Measurements from ENCODE around the gene PRKAR2B. TPM values are rescaled to one million over a fixed set of nuclear protein-coding genes. Genes with fewer than 3 reads are reported as not detected.

Gene PRKAR2B
- total RNA-seq, 1 donor from 2014 or later, result 20.3 TPM

GRCh38 chr7:107203607-107204006, 159.1 kb downstream of the PRKAR2B start:
- DNase-seq (ENCODE audit: low spot score, unreplicated experiment), result no peak
- no peaks in the 10 kb centered on the region for H3K9me3 Mint-ChIP-seq (ENCODE audit: low read depth)
- no peaks in the 10 kb centered on the region for H3K27me3 Mint-ChIP-seq
- peaks cover 15% of the 10 kb centered on the region for H3K36me3 Mint-ChIP-seq (ENCODE audit: insufficient read depth)
- no peak for TF ChIP-seq CTCF (IDR thresholded peaks at IDR 0.05; ENCODE audit: unreplicated experiment)
- H3K4me1 Mint-ChIP-seq (ENCODE audit: low read depth), result peaks cover 8% of the 10 kb centered on the region
- H3K4me3 Mint-ChIP-seq (ENCODE audit: low read depth), result no peak overlapping the region
- no peak overlapping the region for H3K27ac Mint-ChIP-seq

GRCh38 chr7:107206136-107206535, 161.6 kb downstream of the PRKAR2B start:
- no peaks in the 10 kb centered on the region for H3K4me1 Mint-ChIP-seq (ENCODE audit: low read depth)
- no peak overlapping the region for H3K4me3 Mint-ChIP-seq (ENCODE audit: low read depth)
- H3K9me3 Mint-ChIP-seq (ENCODE audit: low read depth), result no peaks in the 10 kb centered on the region
- DNase-seq (ENCODE audit: low spot score, unreplicated experiment), result no peak
- no peak for TF ChIP-seq CTCF (IDR thresholded peaks at IDR 0.05; ENCODE audit: unreplicated experiment)
- H3K27ac Mint-ChIP-seq, result no peak overlapping the region
- peaks cover 18% of the 10 kb centered on the region for H3K36me3 Mint-ChIP-seq (ENCODE audit: insufficient read depth)
- no peaks in the 10 kb centered on the region for H3K27me3 Mint-ChIP-seq

- Mint-ChIP-seq H3K9me3 (ENCODE audit: low read depth) (no peaks in the 10 kb centered on the region), H3K27ac (no peak overlapping the region), H3K4me1 (ENCODE audit: low read depth) (no peaks in the 10 kb centered on the region), H3K4me3 (ENCODE audit: low read depth) (no peak overlapping the region), H3K36me3 (ENCODE audit: insufficient read depth) (peaks cover 16% of the 10 kb centered on the region), H3K27me3 (no peaks in the 10 kb centered on the region)
- DNase-seq (ENCODE audit: low spot score, unreplicated experiment), result no peak
- no peak for TF ChIP-seq CTCF (IDR thresholded peaks at IDR 0.05; ENCODE audit: unreplicated experiment)
These were observed 162.2 kb downstream of the PRKAR2B start for GRCh38 chr7:107206706-107207105.

GRCh38 chr7:107207459-107207858, 163.0 kb downstream of the PRKAR2B start:
- peaks cover 16% of the 10 kb centered on the region for H3K36me3 Mint-ChIP-seq (ENCODE audit: insufficient read depth)
- H3K4me3 Mint-ChIP-seq (ENCODE audit: low read depth), result no peak overlapping the region
- no peaks in the 10 kb centered on the region for H3K4me1 Mint-ChIP-seq (ENCODE audit: low read depth)
- H3K27me3 Mint-ChIP-seq, result no peaks in the 10 kb centered on the region
- H3K27ac Mint-ChIP-seq, result no peak overlapping the region
- no peak for TF ChIP-seq CTCF (IDR thresholded peaks at IDR 0.05; ENCODE audit: unreplicated experiment)
- DNase-seq (ENCODE audit: low spot score, unreplicated experiment), result no peak
- no peaks in the 10 kb centered on the region for H3K9me3 Mint-ChIP-seq (ENCODE audit: low read depth)

GRCh38 chr7:107208024-107208521, 163.6 kb downstream of the PRKAR2B start:
- Mint-ChIP-seq H3K4me3 (ENCODE audit: low read depth) (no peak overlapping the region), H3K27me3 (no peaks in the 10 kb centered on the region), H3K36me3 (ENCODE audit: insufficient read depth) (peaks cover 16% of the 10 kb centered on the region), H3K9me3 (ENCODE audit: low read depth) (no peaks in the 10 kb centered on the region), H3K4me1 (ENCODE audit: low read depth) (no peaks in the 10 kb centered on the region), H3K27ac (no peak overlapping the region)
- no peak for TF ChIP-seq CTCF (IDR thresholded peaks at IDR 0.05; ENCODE audit: unreplicated experiment)
- no peak for DNase-seq (ENCODE audit: low spot score, unreplicated experiment)
